ENCODE data around the gene C9orf78. TPM values are rescaled to one million over a fixed set of nuclear protein-coding genes. Genes with fewer than 3 reads are reported as not detected.

C9orf78 gene
- total RNA-seq, 1 donor from 2014 or later: 19.2 TPM

DNA sequence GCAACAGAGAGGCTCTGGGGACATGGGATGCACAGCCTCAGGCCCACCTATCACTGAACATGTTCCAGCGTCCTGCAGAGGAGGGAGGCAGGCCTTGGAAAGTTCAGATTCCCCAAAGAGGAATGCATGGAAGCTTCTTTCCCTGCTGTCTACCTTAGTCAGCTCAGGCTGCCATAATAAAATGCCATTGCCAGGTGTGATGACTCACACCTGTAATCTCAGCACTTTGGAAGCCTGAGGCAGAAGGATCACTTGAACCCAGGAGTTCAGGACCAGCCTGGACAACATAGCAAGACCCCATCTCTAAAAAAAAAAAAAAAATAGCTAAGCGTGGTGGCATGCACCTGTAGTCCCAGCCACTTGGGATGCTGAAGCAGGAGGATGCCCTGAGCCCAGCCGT lies 56.6 kb downstream of the C9orf78 start:
- H3K9me3 ChIP-seq: no peaks in the 10 kb centered on the region
- no peak for DNase-seq (ENCODE audit: low spot score in 2 of 2)
- H3K4me1 ChIP-seq: peaks cover 0 to 11% of the 10 kb centered on the region in 2 donors
- H3K27ac ChIP-seq: no peak overlapping the region
- intact Hi-C loops (cut with DNase I): no loop called here
- no peak overlapping the region for H3K4me3 ChIP-seq
- TF ChIP-seq, protein P1, sequence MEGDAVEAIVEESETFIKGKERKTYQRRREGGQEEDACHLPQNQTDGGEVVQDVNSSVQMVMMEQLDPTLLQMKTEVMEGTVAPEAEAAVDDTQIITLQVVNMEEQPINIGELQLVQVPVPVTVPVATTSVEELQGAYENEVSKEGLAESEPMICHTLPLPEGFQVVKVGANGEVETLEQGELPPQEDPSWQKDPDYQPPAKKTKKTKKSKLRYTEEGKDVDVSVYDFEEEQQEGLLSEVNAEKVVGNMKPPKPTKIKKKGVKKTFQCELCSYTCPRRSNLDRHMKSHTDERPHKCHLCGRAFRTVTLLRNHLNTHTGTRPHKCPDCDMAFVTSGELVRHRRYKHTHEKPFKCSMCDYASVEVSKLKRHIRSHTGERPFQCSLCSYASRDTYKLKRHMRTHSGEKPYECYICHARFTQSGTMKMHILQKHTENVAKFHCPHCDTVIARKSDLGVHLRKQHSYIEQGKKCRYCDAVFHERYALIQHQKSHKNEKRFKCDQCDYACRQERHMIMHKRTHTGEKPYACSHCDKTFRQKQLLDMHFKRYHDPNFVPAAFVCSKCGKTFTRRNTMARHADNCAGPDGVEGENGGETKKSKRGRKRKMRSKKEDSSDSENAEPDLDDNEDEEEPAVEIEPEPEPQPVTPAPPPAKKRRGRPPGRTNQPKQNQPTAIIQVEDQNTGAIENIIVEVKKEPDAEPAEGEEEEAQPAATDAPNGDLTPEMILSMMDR (IDR thresholded peaks at IDR 0.05): no peak
- H3K36me3 ChIP-seq: no peaks in the 10 kb centered on the region
- no peaks in the 10 kb centered on the region for H3K27me3 ChIP-seq

DNA sequence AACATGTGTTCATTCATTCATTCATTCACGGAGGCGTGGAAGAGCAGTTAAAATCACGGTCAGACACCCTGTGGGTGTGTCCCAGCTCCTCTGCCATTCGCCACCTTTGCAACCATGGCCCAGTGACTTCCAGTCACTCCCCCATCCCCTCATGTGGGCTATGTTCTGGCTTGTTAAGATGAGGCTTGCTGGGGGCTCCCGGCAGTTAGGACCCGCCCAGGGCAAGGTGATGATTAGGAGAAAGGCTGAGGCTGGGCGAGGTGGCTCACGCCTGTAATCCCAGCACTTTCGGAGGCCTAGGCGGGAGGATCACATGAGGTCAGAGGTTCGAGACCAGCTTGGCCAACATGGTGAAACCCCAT lies 57.3 kb downstream of the C9orf78 start:
- intact Hi-C loops (cut with DNase I): no loop called here
- H3K9me3 ChIP-seq: no peaks in the 10 kb centered on the region
- H3K4me3 ChIP-seq: no peak overlapping the region
- no peaks in the 10 kb centered on the region for H3K27me3 ChIP-seq
- H3K27ac ChIP-seq: peak overlapping the region; percentile 35 to 75
- no peak for DNase-seq (ENCODE audit: low spot score in 2 of 2)
- TF ChIP-seq, protein P1 (IDR thresholded peaks at IDR 0.05): no peak
- H3K4me1 ChIP-seq: peaks cover 0 to 11% of the 10 kb centered on the region in 2 donors
- H3K36me3 ChIP-seq: no peaks in the 10 kb centered on the region

Other genes with a start within 250 kb of the C9orf78 start
- gene C9orf50, start 214.2 kb downstream of the C9orf78 start, total RNA-seq: not detected
- 6.9 TPM for gene NTMT1, start 209.1 kb downstream of the C9orf78 start, total RNA-seq
- gene ASB6, start 193.1 kb downstream of the C9orf78 start, total RNA-seq: 29.7 TPM
- gene PRRX2, start 169.6 kb downstream of the C9orf78 start, total RNA-seq: 112 TPM
- gene PTGES, start 82.2 kb downstream of the C9orf78 start, total RNA-seq: 8.9 TPM
- gene TOR1B, start 32.1 kb downstream of the C9orf78 start, total RNA-seq: 51.7 TPM
- 67.7 TPM for gene TOR1A, start 11.1 kb downstream of the C9orf78 start, total RNA-seq
- 34.0 TPM for gene USP20, start 183 bp upstream of the C9orf78 start, total RNA-seq
- gene FNBP1, start 207.9 kb upstream of the C9orf78 start, total RNA-seq: 87.2 TPM
- gene GPR107, start 218.6 kb upstream of the C9orf78 start, total RNA-seq: 37.4 TPM